ENCODE data around the gene LYPD5. TPM values are rescaled to one million over a fixed set of nuclear protein-coding genes. Genes with fewer than 3 reads are reported as not detected.

The LYPD5 gene, protein sequence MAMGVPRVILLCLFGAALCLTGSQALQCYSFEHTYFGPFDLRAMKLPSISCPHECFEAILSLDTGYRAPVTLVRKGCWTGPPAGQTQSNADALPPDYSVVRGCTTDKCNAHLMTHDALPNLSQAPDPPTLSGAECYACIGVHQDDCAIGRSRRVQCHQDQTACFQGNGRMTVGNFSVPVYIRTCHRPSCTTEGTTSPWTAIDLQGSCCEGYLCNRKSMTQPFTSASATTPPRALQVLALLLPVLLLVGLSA
- 1.2 TPM in 1 of 2 replicates, not detected in the other for total RNA-seq

GRCh38 chr19:43802216-43802951, at the start of gene LYPD5:
LYPD5 (minus strand) TSS chr19:43802447; CDS start chr19:43802380, 67 bp downstream.
- TF ChIP-seq, protein P1, sequence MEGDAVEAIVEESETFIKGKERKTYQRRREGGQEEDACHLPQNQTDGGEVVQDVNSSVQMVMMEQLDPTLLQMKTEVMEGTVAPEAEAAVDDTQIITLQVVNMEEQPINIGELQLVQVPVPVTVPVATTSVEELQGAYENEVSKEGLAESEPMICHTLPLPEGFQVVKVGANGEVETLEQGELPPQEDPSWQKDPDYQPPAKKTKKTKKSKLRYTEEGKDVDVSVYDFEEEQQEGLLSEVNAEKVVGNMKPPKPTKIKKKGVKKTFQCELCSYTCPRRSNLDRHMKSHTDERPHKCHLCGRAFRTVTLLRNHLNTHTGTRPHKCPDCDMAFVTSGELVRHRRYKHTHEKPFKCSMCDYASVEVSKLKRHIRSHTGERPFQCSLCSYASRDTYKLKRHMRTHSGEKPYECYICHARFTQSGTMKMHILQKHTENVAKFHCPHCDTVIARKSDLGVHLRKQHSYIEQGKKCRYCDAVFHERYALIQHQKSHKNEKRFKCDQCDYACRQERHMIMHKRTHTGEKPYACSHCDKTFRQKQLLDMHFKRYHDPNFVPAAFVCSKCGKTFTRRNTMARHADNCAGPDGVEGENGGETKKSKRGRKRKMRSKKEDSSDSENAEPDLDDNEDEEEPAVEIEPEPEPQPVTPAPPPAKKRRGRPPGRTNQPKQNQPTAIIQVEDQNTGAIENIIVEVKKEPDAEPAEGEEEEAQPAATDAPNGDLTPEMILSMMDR (conservative IDR thresholded peaks at IDR 0.05; ENCODE audit: low read depth, low read length), result no peak
- no peak for DNase-seq (ENCODE audit: low read depth)
- H3K4me3 ChIP-seq (ENCODE audit: low read depth, low read length), result no peak within 1 kb of the TSS

GRCh38 chr19:43848821-43849220, 46.6 kb upstream of the LYPD5 start:
- TF ChIP-seq, protein P1 (conservative IDR thresholded peaks at IDR 0.05; ENCODE audit: low read depth, low read length), result no peak
- no peak overlapping the region for H3K4me3 ChIP-seq (ENCODE audit: low read depth, low read length)
- no peak for DNase-seq (ENCODE audit: low read depth)

DNA sequence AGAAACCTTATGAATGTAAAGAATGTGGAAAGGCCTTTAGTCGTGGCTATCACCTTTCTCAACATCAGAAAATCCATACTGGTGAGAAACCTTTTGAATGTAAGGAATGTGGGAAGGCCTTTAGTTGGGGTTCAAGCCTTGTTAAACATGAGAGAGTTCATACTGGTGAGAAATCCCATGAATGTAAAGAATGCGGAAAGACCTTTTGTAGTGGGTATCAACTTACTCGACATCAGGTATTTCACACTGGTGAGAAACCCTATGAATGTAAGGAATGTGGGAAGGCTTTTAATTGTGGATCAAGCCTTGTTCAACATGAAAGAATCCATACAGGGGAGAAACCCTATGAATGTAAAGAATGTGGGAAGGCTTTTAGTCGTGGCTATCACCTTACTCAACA, 45.6 kb upstream of the LYPD5 start:
- no peak for DNase-seq (ENCODE audit: low read depth)
- TF ChIP-seq, protein P1 (conservative IDR thresholded peaks at IDR 0.05; ENCODE audit: low read depth, low read length), result no peak

DNA sequence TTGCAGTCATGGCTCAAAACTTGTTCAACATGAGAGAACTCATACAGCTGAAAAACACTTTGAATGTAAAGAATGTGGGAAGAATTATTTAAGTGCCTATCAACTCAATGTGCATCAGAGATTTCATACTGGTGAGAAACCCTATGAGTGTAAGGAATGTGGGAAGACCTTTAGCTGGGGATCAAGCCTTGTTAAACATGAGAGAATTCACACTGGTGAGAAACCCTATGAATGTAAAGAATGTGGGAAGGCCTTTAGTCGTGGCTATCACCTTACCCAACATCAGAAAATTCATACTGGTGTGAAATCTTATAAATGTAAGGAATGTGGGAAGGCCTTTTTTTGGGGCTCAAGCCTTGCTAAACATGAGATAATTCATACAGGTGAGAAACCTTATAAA, 45.0 kb upstream of the LYPD5 start:
- no peak for DNase-seq (ENCODE audit: low read depth)
- TF ChIP-seq, protein P1 (conservative IDR thresholded peaks at IDR 0.05; ENCODE audit: low read depth, low read length), result no peak
- no peak overlapping the region for H3K4me3 ChIP-seq (ENCODE audit: low read depth, low read length)

More for the DNA sequence above, 45.6 kb upstream of the LYPD5 start:
- H3K4me3 ChIP-seq (ENCODE audit: low read depth, low read length), result no peak overlapping the region

DNA sequence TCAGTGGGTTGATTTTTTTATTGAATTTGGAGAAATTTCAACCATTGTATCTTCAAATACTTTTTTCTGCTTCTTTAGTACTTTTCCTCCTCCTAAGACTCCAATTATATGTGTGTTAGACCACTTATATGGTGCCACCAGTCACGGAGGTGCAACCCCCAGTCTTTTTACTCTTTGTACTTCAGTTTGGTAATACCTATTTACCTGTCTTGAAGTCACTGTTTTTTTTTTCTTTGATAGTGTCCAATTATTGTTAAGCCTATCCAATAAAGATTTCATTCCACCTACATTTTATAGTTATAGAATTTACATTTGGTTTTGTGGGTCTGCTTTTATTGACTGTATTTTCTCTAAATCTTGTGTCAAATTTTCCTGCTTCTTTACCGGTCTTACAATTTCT, 39.8 kb upstream of the LYPD5 start:
- TF ChIP-seq, protein P1 (conservative IDR thresholded peaks at IDR 0.05; ENCODE audit: low read depth, low read length), result no peak
- DNase-seq (ENCODE audit: low read depth), result no peak
- H3K4me3 ChIP-seq (ENCODE audit: low read depth, low read length), result no peak overlapping the region

DNA sequence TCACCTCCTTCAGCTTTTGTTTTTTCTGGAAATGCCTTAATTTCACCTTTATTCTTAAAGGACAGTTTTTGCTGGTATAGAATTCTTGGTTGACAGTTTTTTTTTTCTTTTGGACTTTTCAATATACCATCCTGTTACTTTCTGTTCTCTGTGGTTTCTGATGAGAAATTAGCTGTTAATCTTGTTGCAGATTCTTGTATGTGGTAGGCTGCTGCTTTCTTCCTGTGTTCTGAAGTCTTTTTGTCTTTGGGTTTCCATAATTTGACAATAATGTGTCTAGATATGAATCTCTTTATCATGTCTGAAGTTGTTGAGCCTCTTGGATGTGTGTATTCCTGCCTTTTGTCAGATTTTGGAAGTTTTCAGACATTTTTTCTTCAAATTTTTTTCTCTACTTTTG, 36.9 kb upstream of the LYPD5 start:
- DNase-seq (ENCODE audit: low read depth), result no peak
- TF ChIP-seq, protein P1 (conservative IDR thresholded peaks at IDR 0.05; ENCODE audit: low read depth, low read length), result no peak
- no peak overlapping the region for H3K4me3 ChIP-seq (ENCODE audit: low read depth, low read length)
